Measurements from ENCODE around the gene SNRK.

SNRK gene

DNA sequence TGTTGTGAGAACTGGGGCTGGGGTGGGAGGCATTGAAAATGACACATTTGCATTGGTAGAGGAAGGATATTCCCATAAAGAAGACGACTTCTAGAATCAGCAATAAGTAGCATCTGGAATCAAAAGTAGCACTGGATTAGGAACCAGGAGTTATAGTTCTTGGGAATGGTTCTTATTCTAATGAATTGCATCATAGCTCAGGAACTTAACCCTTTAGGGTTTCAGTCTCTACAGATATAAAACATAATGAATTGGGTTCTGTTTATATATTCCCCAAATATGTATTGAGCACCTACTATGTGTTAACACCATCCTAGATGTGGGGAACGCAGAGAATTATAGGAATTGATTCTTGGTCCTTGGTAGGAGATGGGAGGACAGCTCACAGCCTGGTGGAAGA is 16.3 kb upstream of the SNRK start:
- no peak for DNase-seq (ENCODE audit: low read depth)

DNA sequence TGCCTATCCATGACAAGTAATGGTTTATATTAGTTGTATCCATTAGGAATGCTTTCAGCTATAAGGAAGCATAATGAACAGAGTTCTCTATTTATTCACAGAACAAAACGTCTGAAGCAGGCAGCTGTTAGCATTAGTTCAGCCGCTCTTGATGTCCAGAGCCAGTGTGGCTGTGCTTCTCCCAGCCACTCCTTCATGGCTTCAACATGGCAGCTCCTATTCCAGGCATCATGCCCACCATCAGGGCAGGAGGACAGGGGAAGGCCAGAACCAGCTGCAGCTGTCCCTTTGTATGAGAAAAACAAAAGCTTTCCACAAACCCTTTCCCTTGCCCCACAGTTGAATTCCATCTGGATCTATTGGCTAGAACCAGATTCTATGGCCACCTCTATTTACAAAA is 12.9 kb upstream of the SNRK start:
- no peak for DNase-seq (ENCODE audit: low read depth)

DNA sequence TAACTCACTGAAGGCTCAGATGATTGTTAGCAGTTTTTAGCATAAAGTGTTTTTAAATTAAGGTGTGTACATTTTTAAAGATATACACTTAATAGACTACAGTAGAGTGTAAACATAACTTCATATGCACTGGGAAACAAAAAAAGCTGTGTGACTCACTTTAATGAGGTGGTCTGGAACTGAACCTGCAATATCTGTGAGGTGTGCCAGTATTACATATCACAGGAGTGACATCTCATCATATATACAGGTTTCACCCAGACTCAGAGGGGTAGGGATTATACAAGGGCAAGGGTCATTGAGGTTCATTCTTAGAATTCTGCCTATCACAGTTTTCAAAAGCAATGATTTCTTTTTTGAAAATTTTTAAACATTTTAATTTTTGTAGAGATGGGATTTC is 7.3 kb upstream of the SNRK start:
- no peak for DNase-seq (ENCODE audit: low read depth)

DNA sequence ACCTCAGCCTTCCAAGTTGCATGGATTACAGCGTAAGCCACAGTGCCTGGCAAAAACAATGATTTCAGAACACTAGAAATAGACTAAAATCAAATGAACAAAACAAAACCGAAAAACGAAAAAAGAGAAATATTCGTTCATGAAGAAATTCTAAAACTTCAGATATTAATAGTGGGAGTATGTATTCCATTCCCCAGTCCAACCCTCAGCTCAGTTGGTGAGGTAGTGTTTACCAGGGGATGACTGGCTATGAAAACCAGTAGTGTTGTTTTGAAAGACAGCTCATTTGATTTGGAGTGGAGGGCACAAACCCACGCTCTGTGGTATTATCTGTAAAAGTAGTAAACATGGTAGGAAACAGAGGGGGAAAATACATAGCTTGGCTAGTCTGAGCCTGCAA is 6.8 kb upstream of the SNRK start:
- no peak for DNase-seq (ENCODE audit: low read depth)

DNA sequence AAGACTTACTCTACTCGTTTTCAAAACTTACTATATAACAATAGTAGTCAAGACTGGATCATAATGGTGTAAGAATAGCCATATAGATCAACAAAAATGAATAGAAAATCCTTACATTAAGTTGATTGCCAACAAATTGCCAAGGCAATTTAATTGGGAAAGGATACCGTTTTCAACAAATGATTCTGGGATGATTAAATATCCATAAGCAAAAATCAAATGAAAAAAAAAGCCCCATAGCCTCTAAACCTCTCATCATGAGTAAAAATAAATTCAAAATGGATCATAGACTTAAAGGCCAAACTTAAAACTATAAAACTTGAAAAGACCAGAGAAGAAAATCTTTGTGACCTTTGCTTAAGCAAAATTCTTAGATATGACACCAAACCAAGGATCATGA is 5.3 kb upstream of the SNRK start:
- DNase-seq (ENCODE audit: low read depth), result no peak

DNA sequence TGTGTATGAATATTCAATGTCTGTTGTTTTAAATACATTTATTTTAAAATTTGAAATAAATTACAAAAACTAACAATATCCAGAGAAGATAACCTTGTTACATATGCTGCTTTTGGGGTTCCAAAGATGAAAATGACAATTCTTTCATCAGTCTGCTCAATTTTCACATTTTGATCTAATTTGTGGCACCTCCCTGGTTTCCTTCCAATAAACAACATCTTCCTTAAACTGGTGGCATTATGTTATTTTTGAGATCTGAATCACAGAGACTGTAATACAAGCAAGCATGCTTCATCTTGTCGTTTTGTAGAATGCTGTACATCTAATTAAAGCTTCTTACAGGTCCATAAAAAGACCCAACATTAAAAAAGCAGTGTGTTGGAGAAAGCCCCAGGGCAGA is 2.2 kb upstream of the SNRK start:
- DNase-seq (ENCODE audit: low read depth), result no peak

DNA sequence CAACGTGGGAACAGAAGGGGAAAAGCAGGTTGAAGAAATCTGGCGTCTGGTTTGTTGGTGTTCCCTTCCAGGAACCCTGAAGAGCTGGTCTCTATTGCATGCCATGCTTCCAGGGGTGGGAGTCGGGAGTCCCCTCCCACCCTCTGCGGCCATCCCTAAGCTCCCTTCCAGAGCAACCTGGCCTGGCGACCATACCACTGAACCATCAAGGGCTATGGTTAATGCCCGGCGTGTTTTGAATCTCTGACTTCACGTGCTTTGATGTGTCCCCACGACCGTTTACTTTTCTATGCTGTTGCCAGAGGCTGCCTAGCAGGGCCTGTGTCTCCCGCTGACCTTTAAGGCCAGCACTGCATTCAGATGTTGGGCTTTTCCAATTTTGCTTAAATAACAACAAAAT is 696 bp upstream of the SNRK start:
- DNase-seq (ENCODE audit: low read depth), result no peak

DNA sequence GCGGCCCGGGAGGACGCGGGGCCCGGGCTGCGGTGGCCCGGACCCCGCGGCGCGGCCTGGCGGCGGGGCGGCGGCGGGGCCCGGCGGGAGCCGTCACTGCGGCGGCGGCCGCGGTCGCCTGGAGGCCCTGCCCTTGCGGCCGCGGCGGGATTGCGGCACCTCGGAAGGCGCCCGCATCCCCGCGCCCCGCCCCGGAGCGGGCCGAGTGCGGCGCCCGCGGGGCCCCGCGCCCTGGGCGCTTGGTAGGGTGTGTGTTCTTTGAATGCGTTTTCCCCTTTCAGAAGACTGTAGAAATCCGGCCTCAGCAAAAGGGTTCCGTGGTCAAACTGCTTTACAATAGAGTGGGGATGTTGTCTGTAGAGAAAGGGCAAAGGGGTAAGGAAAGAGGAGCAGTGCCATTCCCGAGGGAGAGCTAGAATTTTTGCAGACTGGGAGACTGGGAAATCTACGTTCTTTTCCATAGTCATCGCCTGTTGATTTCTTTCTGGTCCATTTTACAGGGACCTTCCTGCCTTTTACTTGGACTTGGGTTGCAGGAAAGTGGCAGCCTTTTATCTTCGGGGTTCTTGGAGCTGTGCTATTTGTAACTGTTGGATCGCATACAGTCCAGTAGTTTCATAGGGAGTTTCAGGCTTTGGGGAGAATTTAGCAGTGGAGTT is 630 bp downstream of the SNRK start:
- DNase-seq (ENCODE audit: low read depth), result peak; percentile 6

DNA sequence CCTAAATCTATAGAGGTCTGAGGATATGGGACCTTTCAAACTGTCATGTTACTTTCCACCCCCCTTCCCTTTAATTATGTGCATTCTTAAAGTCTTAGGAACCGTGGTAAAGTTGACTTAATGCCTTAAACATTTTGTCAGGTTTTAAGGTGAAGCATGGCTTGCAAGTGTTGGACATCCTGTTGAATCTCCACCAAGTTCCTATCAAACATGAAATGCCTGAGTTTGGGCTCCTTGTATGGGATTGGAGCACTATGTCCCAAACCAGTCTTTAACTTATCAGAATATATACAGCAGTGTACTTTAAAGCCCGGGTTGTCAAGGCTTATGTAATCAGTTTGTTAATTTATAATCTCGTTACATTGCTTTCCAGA is 1.1 kb downstream of the SNRK start:
- DNase-seq (ENCODE audit: low read depth), result no peak

DNA sequence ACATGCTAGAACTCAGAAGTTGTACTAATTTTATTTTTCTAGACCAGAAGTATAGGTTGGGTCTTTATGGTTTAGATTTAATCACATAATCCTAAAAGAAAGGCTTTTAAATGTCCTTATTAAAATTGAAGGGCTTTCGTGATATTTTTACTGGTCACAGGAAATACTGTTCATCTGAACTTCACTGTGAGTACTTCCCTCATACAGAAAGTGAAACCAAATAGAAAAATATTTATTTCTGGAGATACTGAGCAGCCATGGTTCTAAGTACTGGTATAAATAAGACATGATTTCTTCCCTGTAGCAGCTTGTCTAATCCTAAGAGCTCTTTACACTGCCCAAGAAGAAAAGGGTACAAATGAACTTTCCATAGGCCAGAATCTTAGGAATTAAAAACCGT is 2.0 kb downstream of the SNRK start:
- DNase-seq (ENCODE audit: low read depth), result no peak

DNA sequence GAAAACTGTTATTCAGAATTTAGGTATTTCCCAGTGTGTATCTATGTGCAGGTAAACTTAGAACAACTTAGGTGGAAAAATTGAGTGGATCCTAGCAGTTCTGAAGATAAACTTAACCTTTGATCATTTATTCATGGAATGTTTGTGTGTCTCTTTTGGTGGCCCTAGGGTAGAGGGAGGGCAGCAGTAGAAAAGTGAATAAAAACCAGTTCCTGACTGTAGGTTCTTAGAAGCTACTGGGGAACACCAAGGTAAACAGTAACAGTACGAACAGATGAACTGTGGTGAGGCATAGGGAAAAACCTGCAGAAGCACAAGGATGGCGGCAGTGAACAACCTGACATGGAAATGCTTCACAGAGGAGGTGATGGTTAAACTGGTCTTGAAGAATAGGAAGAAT is 2.5 kb downstream of the SNRK start:
- DNase-seq (ENCODE audit: low read depth), result no peak

DNA sequence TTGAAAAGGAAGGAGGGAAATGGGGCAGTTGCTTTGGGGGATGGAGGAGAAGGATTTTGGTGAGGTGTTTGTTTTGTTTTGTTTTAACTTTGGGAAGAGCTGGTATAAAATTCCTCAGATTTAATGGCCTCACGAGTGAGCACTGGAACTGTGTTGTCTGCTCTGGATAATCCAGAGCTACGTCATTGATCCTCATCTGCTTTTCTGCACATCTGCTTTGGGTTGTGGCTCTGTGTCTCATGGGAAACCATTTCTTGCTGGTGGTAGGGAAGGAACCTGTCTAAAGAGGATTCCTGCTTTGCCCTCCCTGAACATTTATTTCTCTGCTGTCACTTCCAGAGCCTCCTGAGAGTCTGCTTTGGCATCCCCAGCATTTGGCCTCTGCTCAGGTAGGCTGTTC is 3.1 kb downstream of the SNRK start:
- no peak for DNase-seq (ENCODE audit: low read depth)

DNA sequence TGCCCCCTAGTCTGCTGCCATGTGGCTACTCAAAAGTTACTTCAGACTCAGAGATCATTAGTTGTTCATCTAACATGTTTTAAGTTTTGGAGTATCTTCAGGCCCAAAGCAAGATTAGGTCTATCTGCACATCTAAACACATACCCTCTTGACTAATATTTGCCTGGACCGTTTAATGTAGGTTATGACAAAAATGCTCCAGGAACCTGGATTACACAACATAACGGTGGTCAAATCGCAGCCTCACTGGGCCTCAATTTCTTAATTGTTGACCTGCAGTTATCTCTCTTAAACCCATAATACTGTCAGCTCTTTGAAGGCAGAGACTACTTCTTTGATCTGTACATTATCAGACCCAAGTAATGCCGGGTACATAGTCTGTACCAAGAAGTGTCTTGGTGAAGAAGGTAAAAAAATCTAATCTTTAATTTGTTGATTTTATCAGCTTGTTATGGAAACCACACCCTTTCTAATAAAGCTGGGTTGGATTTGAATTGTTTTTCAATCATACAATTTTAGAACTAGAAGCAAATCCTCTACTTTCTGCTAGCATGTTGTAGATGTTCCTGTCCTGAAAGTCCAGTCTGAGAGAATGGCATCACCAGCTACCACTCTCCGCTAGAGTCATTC is 3.6 kb downstream of the SNRK start:
- no peak for DNase-seq (ENCODE audit: low read depth)

DNA sequence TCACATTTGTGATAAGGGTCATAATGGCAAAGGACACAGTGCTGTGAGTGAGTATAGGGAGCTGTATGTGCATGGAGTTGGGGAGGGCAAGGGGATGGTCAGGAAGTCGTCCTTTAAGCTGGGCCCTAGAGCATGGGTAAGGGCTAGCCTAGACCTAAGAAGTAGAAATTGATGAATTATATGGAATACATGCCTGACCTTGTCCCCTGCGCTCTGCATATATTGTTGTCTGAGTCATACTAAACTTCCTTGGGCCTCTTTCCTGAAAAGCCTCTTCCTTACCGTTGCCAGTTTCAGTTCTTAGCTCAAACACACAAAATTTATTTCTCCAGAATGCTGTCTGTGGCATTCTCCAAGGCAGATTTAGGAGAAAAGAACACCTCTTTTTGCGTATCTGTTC is 4.6 kb downstream of the SNRK start:
- DNase-seq (ENCODE audit: low read depth), result no peak

DNA sequence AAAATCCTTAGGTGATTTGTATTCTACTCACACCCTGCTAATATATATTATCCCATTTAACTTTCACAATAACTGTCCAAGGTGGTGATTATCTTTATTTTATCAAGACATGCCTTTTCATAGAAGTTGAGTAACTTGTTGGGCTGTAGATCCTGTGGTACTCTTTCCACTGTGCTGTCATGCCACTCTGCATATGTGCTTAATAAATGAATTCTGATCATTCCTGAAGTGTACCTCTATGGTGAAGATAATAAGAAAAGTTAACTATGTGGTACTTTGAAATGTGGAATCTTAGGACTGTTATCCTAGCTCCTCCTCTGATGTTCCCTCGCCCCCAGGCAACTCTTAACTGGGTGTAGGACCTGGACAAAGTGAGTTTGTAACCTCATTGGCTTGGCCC is 5.2 kb downstream of the SNRK start:
- no peak for DNase-seq (ENCODE audit: low read depth)

DNA sequence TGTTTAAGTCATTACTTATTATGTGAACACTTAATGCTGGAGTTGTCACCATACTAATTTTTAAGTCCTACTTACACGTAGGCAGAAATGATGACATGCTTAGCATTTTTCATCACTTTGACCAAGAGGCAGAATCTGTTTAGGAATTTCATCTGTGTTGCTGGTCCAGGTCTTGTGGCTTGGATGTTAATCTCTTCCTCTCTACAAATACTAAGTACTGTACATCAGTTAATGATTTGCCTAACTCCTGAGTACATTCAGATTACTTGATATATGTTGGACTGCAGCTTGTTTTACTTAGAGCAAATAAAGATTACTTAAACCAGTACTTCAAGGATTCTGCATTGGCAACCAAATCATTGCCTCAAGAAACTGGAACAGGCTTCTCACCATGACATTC is 8.6 kb downstream of the SNRK start:
- DNase-seq (ENCODE audit: low read depth), result no peak

DNA sequence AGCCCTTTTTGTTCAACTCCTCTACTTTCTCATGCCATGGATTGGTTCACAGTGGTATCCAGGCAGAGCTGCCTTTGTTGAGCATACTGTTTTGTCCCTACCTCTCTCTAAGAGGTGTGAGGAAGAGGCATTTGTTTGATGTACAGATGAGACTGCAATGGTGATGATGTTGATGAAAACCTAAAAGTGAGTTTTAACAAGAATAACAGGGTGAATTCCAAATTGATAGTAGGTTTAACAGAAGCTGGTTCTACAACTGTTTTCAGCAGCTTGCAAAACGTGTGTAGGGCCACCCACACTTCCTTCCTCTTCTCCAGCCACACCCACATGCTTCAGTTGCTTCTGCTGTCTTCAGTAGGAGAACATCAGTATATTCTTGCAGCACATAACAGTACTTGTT is 10.2 kb downstream of the SNRK start:
- DNase-seq (ENCODE audit: low read depth), result no peak

DNA sequence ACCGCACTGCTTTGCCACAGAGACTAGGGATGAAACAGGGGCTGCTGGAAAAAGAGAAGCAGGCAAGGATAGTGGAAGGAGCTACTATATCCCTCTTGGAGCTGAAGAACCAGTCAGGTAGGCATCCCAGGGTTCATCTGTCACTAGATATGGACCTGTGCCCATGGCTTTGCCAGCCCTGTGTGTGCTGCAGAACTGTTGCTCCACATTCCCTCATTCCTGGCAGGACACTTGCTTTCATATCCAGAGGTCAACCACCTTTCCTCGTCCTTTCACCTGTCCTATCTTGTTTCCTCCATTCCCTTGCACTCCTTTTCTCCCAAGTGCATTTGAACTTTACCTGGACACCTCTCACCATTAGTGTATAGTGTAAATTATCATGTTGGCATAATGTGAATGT is 12.0 kb downstream of the SNRK start:
- DNase-seq (ENCODE audit: low read depth), result no peak

DNA sequence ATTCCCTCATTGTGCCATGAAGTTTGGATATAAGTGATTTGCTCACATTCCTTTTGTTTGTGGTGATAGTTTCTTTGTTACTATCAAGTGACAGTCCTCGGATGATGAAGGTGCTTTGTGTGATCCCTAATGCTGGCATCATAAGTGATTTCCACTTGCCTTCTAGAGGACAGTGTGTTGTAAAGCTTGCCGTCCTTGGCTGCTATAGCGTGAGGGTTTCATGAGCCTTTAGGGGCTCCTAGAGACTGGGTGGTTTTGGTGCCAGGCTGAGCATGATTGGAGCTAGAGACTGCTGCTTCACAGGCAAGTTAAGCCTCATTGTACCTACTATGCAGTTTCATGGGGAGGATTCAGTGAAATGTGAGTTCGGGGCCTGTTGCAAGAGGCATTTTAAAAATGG is 12.4 kb downstream of the SNRK start:
- DNase-seq (ENCODE audit: low read depth), result no peak

DNA sequence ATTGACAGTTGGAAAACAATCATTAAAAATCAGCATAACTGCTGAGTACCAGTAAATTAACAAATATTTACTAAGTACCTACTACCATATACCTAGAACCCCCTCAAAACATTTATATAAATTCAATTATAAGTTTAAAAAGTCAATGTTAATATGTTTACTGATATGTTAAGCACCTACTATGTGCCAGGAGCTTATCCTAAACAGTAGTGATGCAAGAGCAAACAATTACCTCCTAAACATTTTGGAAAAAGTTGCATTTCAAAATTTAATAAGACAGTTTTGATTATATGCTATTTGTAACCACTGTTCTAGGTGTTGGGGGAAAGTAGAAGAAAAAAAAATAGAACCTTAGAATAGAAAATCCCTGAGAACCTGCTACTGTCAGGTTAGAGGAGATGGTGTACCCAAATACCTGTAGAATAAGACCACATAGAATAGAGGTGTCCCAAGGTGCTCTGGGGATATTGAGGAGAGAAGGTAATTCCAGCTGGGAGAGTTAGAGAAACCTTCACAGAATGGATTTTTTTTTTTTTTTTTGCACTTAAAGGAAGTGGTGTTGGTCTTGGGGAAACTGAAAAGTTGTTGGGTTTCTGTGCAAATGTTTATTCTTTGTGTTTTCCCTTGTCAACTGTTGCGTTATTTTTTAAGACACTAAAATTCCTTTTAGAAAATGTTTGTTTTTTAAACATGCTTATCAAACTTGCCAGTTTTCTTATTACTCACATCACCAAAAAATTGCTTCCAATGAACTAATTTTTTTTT is 16.0 kb downstream of the SNRK start:
- no peak for DNase-seq (ENCODE audit: low read depth)

DNA sequence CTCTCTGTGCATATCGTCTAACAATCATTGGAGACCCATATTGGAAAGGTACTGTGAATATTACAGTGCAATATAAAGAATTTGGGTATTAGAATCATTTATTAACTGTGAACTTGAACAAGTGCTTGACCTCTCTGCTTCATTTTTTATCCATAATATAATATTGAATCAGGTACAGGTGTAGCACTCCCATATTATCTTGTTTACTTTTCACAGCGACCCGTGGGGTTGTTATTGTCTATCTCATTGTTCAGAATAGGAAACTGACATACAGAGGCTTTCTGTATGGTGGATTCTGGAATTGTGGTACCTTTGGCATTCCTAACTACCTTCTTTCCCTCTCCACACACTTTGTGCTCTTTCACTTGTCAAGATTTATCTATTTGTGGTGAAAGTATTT is 17.8 kb downstream of the SNRK start:
- DNase-seq (ENCODE audit: low read depth), result no peak

DNA sequence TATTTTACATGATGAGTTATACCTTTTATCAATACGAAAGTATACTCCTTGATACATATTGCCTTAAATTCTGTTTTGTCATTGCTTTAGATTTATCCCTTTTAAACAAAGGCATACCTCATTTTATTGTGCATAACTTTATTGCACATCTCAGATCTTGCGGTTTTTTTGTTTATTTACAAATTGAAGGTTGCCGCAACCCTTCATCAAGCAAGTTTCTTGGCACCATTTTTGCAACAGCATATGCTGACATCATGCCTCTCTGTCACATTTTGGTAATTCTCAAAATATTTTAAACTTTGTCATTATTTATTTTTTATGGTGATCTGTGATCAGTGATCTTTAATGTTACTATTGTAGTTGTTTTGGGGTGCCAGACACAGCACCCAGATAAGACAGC is 20.9 kb downstream of the SNRK start:
- no peak for DNase-seq (ENCODE audit: low read depth)

DNA sequence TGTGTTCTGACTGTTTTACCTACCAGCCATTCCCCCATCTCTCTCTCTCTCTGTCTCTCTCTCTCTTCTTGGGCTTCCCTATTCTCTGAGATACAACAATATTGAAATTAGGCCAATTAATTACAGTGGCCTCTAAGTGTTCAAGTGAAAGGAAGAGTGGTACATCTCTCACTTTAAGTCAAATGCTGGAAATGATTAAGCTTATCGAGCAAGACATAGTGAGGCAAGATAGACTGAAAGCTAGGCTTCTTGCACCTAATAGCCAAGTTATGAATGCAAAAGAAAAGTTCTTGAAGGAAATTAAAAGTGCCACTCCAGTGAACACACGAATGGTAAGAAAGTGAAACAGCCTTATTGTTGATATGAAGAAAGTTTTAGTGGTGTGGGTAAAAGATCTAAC is 21.3 kb downstream of the SNRK start:
- no peak for DNase-seq (ENCODE audit: low read depth)

Measured in stimulated activated CD8-positive, alpha-beta memory T cell treated with anti-CD3 and anti-CD28 coated beads, Interleukin-15, amount 100 ng/mL, for 24 hours (primary cell).